ENCODE results near the gene TULP1.
A peak's percentile ranks its signal among the peaks of the same experiment; 100 is the strongest.

Gene TULP1

GRCh38 chr6:35481226-35481625, 31.5 kb downstream of the TULP1 start:
- no peak for DNase-seq

- DNase-seq: no peak
Measured at GRCh38 chr6:35480176-35480575, 32.5 kb downstream of the TULP1 start.

- no peak for DNase-seq
Measured at GRCh38 chr6:35478259-35478658, 34.4 kb downstream of the TULP1 start.

- DNase-seq: no peak
Measured at GRCh38 chr6:35477551-35478179, 35.0 kb downstream of the TULP1 start.

GRCh38 chr6:35477028-35477427, 35.7 kb downstream of the TULP1 start:
- DNase-seq: no peak

- no peak for DNase-seq
Measured at GRCh38 chr6:35476004-35476403, 36.7 kb downstream of the TULP1 start.

- no peak for DNase-seq
Measured at GRCh38 chr6:35475573-35475972, 37.1 kb downstream of the TULP1 start.

- no peak for DNase-seq
Measured at GRCh38 chr6:35474942-35475570, 37.6 kb downstream of the TULP1 start.

GRCh38 chr6:35474131-35474941, 38.4 kb downstream of the TULP1 start:
- no peak for DNase-seq

GRCh38 chr6:35473850-35474130, 38.9 kb downstream of the TULP1 start:
- DNase-seq: no peak

- DNase-seq: no peak
Measured at GRCh38 chr6:35473075-35473849, 39.4 kb downstream of the TULP1 start.

- DNase-seq: no peak
Measured at GRCh38 chr6:35471836-35472345, 40.8 kb downstream of the TULP1 start.

- no peak for DNase-seq
Measured at GRCh38 chr6:35470663-35471120, 42.0 kb downstream of the TULP1 start.

- no peak for DNase-seq
Measured at GRCh38 chr6:35469751-35470662, 42.7 kb downstream of the TULP1 start.

GRCh38 chr6:35468980-35469750, 43.5 kb downstream of the TULP1 start:
- DNase-seq: no peak

GRCh38 chr6:35468181-35468979, 44.3 kb downstream of the TULP1 start, which contains the start of gene RPL10A:
TSS of gene RPL10A (plus strand) at chr6:35468401. CDS start at chr6:35468435, 34 bp downstream.
- peak; percentile 82 for DNase-seq

GRCh38 chr6:35465646-35466045, 47.0 kb downstream of the TULP1 start:
- no peak for DNase-seq

- no peak for DNase-seq
Measured at GRCh38 chr6:35463292-35463691, 49.4 kb downstream of the TULP1 start.

- no peak for DNase-seq
Measured at GRCh38 chr6:35461270-35461669, 51.4 kb downstream of the TULP1 start.

- DNase-seq: no peak
Measured at GRCh38 chr6:35457907-35458306, 54.8 kb downstream of the TULP1 start.

All from NCI-H1436 treated with DMSO at 0.1 percent for 48 hours (cell line).